HAP-1 (cell line): ENCODE results near the gene ARHGAP1.
"Not testable (repeated sequence)": the region's sequence is repeated elsewhere in the genome, so short reads cannot be mapped to it uniquely, and the experiment has no call there.

Experiments
- DNase-seq, 2 experiments: peaks; one replicate each; pipeline ENCODE4 v3.0.0-alpha.2; 2016 to 2020; ENCODE audit warnings: low spot score in 2 of 2
- H3K27me3 ChIP-seq: fragments of 250-450 bp; sonication (Bioruptor Pico); 2 replicates; pipeline ENCODE4 v1.5.1; 2020; ENCODE audit warnings: low read depth, mild to moderate bottlenecking, moderate library complexity
- H3K36me3 ChIP-seq: fragments of 250-450 bp; sonication (Bioruptor Pico); replicated peaks from 2 replicates; pipeline ENCODE4 v1.5.1; 2020; ENCODE audit warnings: mild to moderate bottlenecking
- H3K4me1 ChIP-seq: fragments of 250-450 bp; sonication (Bioruptor Pico); 2 replicates; pipeline ENCODE4 v1.5.1; 2020; ENCODE audit warnings: mild to moderate bottlenecking
- H3K4me3 ChIP-seq: fragments of 250-450 bp; sonication (Bioruptor Pico); 2 replicates; pipeline ENCODE4 v1.5.1; 2020; ENCODE audit warnings: mild to moderate bottlenecking, moderate library complexity
- H3K9me3 ChIP-seq: fragments of 250-450 bp; sonication (Bioruptor Pico); 2 replicates; pipeline ENCODE4 v1.5.1; 2020; ENCODE audit warnings: mild to moderate bottlenecking, moderate library complexity
- in situ Hi-C: fragments of 300-500 bp; cut with MboI; formaldehyde crosslinking; loops from 3 replicates; pipeline ENCODE4 v1.14.3; 2020; ENCODE audit warnings: low sequenced_read_pairs, inconsistent platforms, mixed read lengths

The ARHGAP1 gene

GRCh38 chr11:46718155-46719019 lies 18.0 kb upstream of the ARHGAP1 start:
- Histone ChIP-seq H3K4me1 (no peaks in the 10 kb centered on the region), H3K9me3 (no peaks in the 10 kb centered on the region), H3K27me3 (no peaks in the 10 kb centered on the region), H3K4me3 (no peak overlapping the region), H3K36me3 (no peaks in the 10 kb centered on the region)
- no peak for DNase-seq
- in situ Hi-C loops = no loop called here

GRCh38 chr11:46717825-46718154 lies 17.4 kb upstream of the ARHGAP1 start:
- H3K27me3 ChIP-seq, H3K4me3 ChIP-seq, H3K9me3 ChIP-seq, H3K4me1 ChIP-seq, H3K36me3 ChIP-seq, in situ Hi-C loops, DNase-seq: not testable (repeated sequence)

- no peaks in the 10 kb centered on the region for H3K27me3 ChIP-seq
- no peaks in the 10 kb centered on the region for H3K4me1 ChIP-seq
- H3K36me3 ChIP-seq = no peaks in the 10 kb centered on the region
- DNase-seq = no peak
- H3K4me3 ChIP-seq = no peak overlapping the region
- in situ Hi-C loops = no loop called here
- no peaks in the 10 kb centered on the region for H3K9me3 ChIP-seq
These were observed 12.6 kb upstream of the ARHGAP1 start for GRCh38 chr11:46712874-46713576.

- peaks cover 3% of the 10 kb centered on the region; the same call in 1 of the 2 replicates for H3K36me3 ChIP-seq
- in situ Hi-C loops = no loop called here
- no peaks in the 10 kb centered on the region for H3K4me1 ChIP-seq
- no peak for DNase-seq
- H3K27me3 ChIP-seq = no peaks in the 10 kb centered on the region
- no peaks in the 10 kb centered on the region for H3K9me3 ChIP-seq
- H3K4me3 ChIP-seq = no peak overlapping the region
These were observed 10.9 kb upstream of the ARHGAP1 start for GRCh38 chr11:46711303-46711702.

GRCh38 chr11:46710821-46711269 lies 10.4 kb upstream of the ARHGAP1 start:
- H3K36me3 ChIP-seq = peaks cover 8% of the 10 kb centered on the region
- no peaks in the 10 kb centered on the region for H3K27me3 ChIP-seq
- no peak for DNase-seq
- H3K9me3 ChIP-seq = no peaks in the 10 kb centered on the region
- in situ Hi-C loops = no loop called here
- H3K4me1 ChIP-seq = no peaks in the 10 kb centered on the region
- H3K4me3 ChIP-seq = no peak overlapping the region

- in situ Hi-C loops, H3K4me1 ChIP-seq, H3K9me3 ChIP-seq, H3K27me3 ChIP-seq, DNase-seq, H3K4me3 ChIP-seq: not testable (repeated sequence)
- peaks cover 23% of the 10 kb centered on the region for H3K36me3 ChIP-seq
These were observed 8.9 kb upstream of the ARHGAP1 start for GRCh38 chr11:46709351-46709750.

GRCh38 chr11:46706886-46707285 lies 6.5 kb upstream of the ARHGAP1 start:
- peaks cover 3% of the 10 kb centered on the region for H3K4me1 ChIP-seq
- in situ Hi-C loops = no loop called here
- DNase-seq = no peak
- H3K27me3 ChIP-seq = no peaks in the 10 kb centered on the region
- H3K36me3 ChIP-seq = peaks cover 45% of the 10 kb centered on the region
- H3K4me3 ChIP-seq = no peak overlapping the region
- H3K9me3 ChIP-seq = no peaks in the 10 kb centered on the region

GRCh38 chr11:46705070-46705688 lies 4.8 kb upstream of the ARHGAP1 start:
- H3K4me1 ChIP-seq = peaks cover 7% of the 10 kb centered on the region
- H3K9me3 ChIP-seq = no peaks in the 10 kb centered on the region
- in situ Hi-C loops = no loop called here
- peaks cover 48% of the 10 kb centered on the region for H3K36me3 ChIP-seq
- no peak overlapping the region for H3K4me3 ChIP-seq
- no peaks in the 10 kb centered on the region for H3K27me3 ChIP-seq
- no peak for DNase-seq

- peaks cover 43% of the 10 kb centered on the region for H3K36me3 ChIP-seq
- peaks cover 7% of the 10 kb centered on the region for H3K4me1 ChIP-seq
- H3K27me3 ChIP-seq = no peaks in the 10 kb centered on the region
- peak overlapping the region; percentile 83 for H3K4me3 ChIP-seq
- no peak for DNase-seq
- in situ Hi-C loops = no loop called here
- H3K9me3 ChIP-seq = no peaks in the 10 kb centered on the region
These were observed 747 bp upstream of the ARHGAP1 start for GRCh38 chr11:46701078-46701654.

- in situ Hi-C loops = no loop called here
- H3K36me3 ChIP-seq = peaks cover 27% of the 10 kb centered on the region
- peaks cover 7% of the 10 kb centered on the region for H3K4me1 ChIP-seq
- no peak for DNase-seq
- no peaks in the 10 kb centered on the region for H3K9me3 ChIP-seq
- no peaks in the 10 kb centered on the region for H3K27me3 ChIP-seq
- no peak overlapping the region for H3K4me3 ChIP-seq
These were observed 1.8 kb downstream of the ARHGAP1 start for GRCh38 chr11:46698597-46698996.

GRCh38 chr11:46697723-46698122 lies 2.7 kb downstream of the ARHGAP1 start:
- no peak for DNase-seq
- Histone ChIP-seq H3K4me3 (no peak overlapping the region), H3K27me3 (no peaks in the 10 kb centered on the region), H3K4me1 (peaks cover 7% of the 10 kb centered on the region), H3K36me3 (peaks cover 19% of the 10 kb centered on the region), H3K9me3 (no peaks in the 10 kb centered on the region)
- in situ Hi-C loops = no loop called here

- Histone ChIP-seq H3K27me3 (no peaks in the 10 kb centered on the region), H3K4me1 (peaks cover 7% of the 10 kb centered on the region), H3K9me3 (no peaks in the 10 kb centered on the region), H3K36me3 (peaks cover 15% of the 10 kb centered on the region), H3K4me3 (no peak overlapping the region)
- in situ Hi-C loops = no loop called here
- DNase-seq = no peak
These were observed 3.1 kb downstream of the ARHGAP1 start for GRCh38 chr11:46697303-46697702.

GRCh38 chr11:46696212-46696558 lies 4.2 kb downstream of the ARHGAP1 start:
- Histone ChIP-seq H3K4me1 (no peaks in the 10 kb centered on the region), H3K36me3 (peaks cover 8% of the 10 kb centered on the region), H3K9me3 (no peaks in the 10 kb centered on the region), H3K4me3 (no peak overlapping the region), H3K27me3 (no peaks in the 10 kb centered on the region)
- DNase-seq = no peak
- in situ Hi-C loops = no loop called here
